Fibroblast of lung (primary cell): ENCODE data around the gene SMC1A.

Source experiments
- CTCF ChIP-seq, 2 donors: IDR thresholded peaks in 1 of 2; conservative IDR thresholded peaks in 1 of 2; 1 replicate in 1 of 2; 2 replicates in 1 of 2; pipeline ENCODE4 v1.5.1; 2011 to 2012; ENCODE audit warnings: low read length in 2 of 2, control low read depth in 1 of 2, inconsistent platforms in 1 of 2, low read depth in 1 of 2, mild to moderate bottlenecking in 1 of 2
- EZH2 ChIP-seq: IDR thresholded peaks from 2 replicates; pipeline ENCODE4 v1.5.1; 2012; ENCODE audit warnings: low read length, control low read depth, mild to moderate bottlenecking; ENCODE audit errors: missing control alignments

- TF ChIP-seq CTCF (conservative IDR thresholded peaks at IDR 0.05 in 1 of 2, IDR thresholded peaks at IDR 0.05 in 1 of 2; ENCODE audit: low read depth in 1 of 2, low read length in 2 of 2) (no peak), EZH2 (no peak)
Observed at GRCh38 chrX:53449632-53450031, 27.2 kb upstream of the SMC1A start.
